CD4-positive, alpha-beta T cell (primary cell): Measurements from ENCODE around the gene RBM26. TPM values are rescaled to one million over a fixed set of nuclear protein-coding genes. Genes with fewer than 3 reads are reported as not detected.

ENCODE experiments used
- ATAC-seq: fragments of 200-7000 bp; cut with Tn5 transposase; one replicate; pipeline ENCODE4 v1.10.0; 2022; ENCODE audit warnings: mild to moderate bottlenecking; ENCODE audit not compliant: poor library complexity
- CTCF ChIA-PET: fragments of 350-600 bp; sonication (Branson Sonifier 250); formaldehyde crosslinking; loops from one replicate; lab custom pipeline; 2021; ENCODE audit warnings: antibody characterized with exemption, inconsistent platforms; lab: Charles Lee
- POLR2A ChIA-PET: fragments of 350-600 bp; sonication (Branson Sonifier 250); formaldehyde crosslinking; loops from one replicate; lab custom pipeline; 2021; ENCODE audit warnings: antibody characterized with exemption, inconsistent platforms; lab: Charles Lee
- DNase-seq, 14 experiments: peaks; one replicate each; pipeline ENCODE4 v3.0.0-alpha.2; 2013 to 2020; ENCODE audit warnings: mixed read lengths in 2 of 14
- H3K27ac ChIP-seq, 2 donors: one replicate each; pipeline versions ENCODE4 v1.5.1 to v1.7.0; 2013; ENCODE audit warnings: low read length in 2 of 2, low read depth in 1 of 2, mild to moderate bottlenecking in 1 of 2
- H3K27me3 ChIP-seq, 2 experiments: 1 replicate in 1 of 2; 2 replicates in 1 of 2; pipeline versions ENCODE4 v1.6.1 to v1.7.0; 2013; ENCODE audit warnings: low read length in 2 of 2, control low read depth in 1 of 2, mild to moderate bottlenecking in 1 of 2, moderate library complexity in 1 of 2; ENCODE audit not compliant: insufficient read depth in 2 of 2, control insufficient read depth in 1 of 2
- H3K36me3 ChIP-seq: one replicate; pipeline ENCODE4 v1.6.1; 2013; ENCODE audit warnings: low read length, control low read depth; ENCODE audit not compliant: insufficient read depth
- H3K4me1 ChIP-seq: one replicate; pipeline ENCODE4 v1.6.1; 2013; ENCODE audit warnings: low read length, control low read depth; ENCODE audit not compliant: insufficient read depth
- H3K4me3 ChIP-seq: one replicate; pipeline ENCODE4 v1.5.1; 2013; ENCODE audit warnings: mild to moderate bottlenecking, low read length, moderate library complexity
- H3K9me3 ChIP-seq, 2 experiments: 1 replicate in 1 of 2; 2 replicates in 1 of 2; pipeline versions ENCODE4 v1.6.1 to v1.7.0; 2013; ENCODE audit warnings: low read length in 2 of 2, mild to moderate bottlenecking in 2 of 2, control low read depth in 1 of 2, moderate library complexity in 1 of 2; ENCODE audit not compliant: control insufficient read depth in 1 of 2, insufficient read depth in 1 of 2
- H3K27ac Mint-ChIP-seq: one replicate; pipeline ENCODE4 v1.8.0; 2020; ENCODE audit warnings: mixed read lengths
- H3K27me3 Mint-ChIP-seq: one replicate; pipeline ENCODE4 v1.8.0; 2021; ENCODE audit warnings: mixed read lengths
- H3K36me3 Mint-ChIP-seq: one replicate; pipeline ENCODE4 v1.8.0; 2021; ENCODE audit warnings: low read depth, mixed read lengths
- H3K4me1 Mint-ChIP-seq: one replicate; pipeline ENCODE4 v1.8.0; 2021; ENCODE audit warnings: low read depth, mixed read lengths
- H3K4me3 Mint-ChIP-seq: one replicate; pipeline ENCODE4 v1.8.0; 2020; ENCODE audit warnings: mild to moderate bottlenecking, mixed read lengths
- H3K9me3 Mint-ChIP-seq: one replicate; pipeline ENCODE4 v1.8.0; 2020; ENCODE audit warnings: mixed read lengths
- intact Hi-C, 2 experiments: fragments of 100-400 bp; cut with DNase I in 1 of 2; cut with micrococcal nuclease in 1 of 2; formaldehyde crosslinking; loops; one replicate each; pipeline versions ENCODE4 v1.15.1 to v1.9.0; 2023 to 2025; cut with DNase I, micrococcal nuclease
- total RNA-seq, 174 experiments: library from RNA in 2 of 174; stranded (reverse) in 2 of 174; gene quantifications; one replicate each; pipeline ENCODE4 v1.2.3 and lab custom pipeline; 2021 to 2026
- TF ChIP-seq, protein P1 (sequence below): fragments of 200-600 bp; IDR thresholded peaks from one replicate; pipeline ENCODE4 v1.8.0; 2022; ENCODE audit warnings: antibody characterized with exemption, mild to moderate bottlenecking

The RBM26 gene
- total RNA-seq, 2 experiments from 2014 or later: 67.3 to 68.0 TPM

DNA sequence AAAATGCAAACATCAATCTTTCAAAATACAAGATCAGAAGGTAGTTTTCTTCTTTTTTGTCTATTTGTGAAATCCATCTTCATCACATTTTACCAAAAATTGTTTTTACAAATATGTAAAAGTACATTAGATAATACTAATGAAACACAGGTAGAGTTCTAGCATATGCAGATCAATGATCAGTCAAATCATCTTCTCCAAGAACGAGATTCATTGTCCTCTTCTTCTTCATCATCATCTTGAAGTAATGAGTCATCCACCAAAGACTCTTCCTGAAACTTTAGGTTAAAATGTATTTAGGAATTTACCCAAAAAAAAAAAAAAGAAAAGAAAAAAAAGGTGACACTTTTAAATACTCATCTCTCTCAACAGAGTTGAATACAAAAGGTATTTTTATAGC, 85.6 kb downstream of the RBM26 start:
- CTCF ChIA-PET: no interaction called here

DNA sequence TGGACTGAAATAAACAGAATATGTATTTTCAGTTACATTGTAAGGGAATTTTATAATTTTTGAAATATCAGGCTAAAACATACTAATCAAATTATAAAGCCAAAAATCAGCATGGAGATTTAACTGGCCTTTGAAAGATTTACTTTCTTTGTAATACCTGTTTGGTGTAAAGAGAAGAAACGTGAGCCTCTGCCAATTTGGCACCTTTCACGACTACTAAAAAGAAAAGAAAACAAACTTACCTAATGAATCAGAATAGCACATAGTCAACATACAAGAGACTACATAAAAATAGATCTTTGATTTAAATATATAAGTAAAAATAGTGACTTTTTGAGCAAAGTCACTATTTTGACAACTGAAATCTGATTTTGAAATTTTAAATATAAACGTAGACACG, 87.4 kb downstream of the RBM26 start:
- no peaks in the 10 kb centered on the region for H3K4me1 ChIP-seq
- H3K27ac Mint-ChIP-seq: no peak overlapping the region
- no peaks in the 10 kb centered on the region for H3K27me3 Mint-ChIP-seq
- intact Hi-C loops: no loop called here
- POLR2A ChIA-PET: no interaction called here
- CTCF ChIA-PET: no interaction called here
- H3K9me3 ChIP-seq: no peaks in the 10 kb centered on the region
- H3K4me1 Mint-ChIP-seq: no peaks in the 10 kb centered on the region
- no peak overlapping the region for H3K4me3 Mint-ChIP-seq
- no peak overlapping the region for H3K27ac ChIP-seq
- H3K4me3 ChIP-seq: no peak overlapping the region
- H3K27me3 ChIP-seq: no peaks in the 10 kb centered on the region
- ATAC-seq: no peak
- TF ChIP-seq, protein P1, sequence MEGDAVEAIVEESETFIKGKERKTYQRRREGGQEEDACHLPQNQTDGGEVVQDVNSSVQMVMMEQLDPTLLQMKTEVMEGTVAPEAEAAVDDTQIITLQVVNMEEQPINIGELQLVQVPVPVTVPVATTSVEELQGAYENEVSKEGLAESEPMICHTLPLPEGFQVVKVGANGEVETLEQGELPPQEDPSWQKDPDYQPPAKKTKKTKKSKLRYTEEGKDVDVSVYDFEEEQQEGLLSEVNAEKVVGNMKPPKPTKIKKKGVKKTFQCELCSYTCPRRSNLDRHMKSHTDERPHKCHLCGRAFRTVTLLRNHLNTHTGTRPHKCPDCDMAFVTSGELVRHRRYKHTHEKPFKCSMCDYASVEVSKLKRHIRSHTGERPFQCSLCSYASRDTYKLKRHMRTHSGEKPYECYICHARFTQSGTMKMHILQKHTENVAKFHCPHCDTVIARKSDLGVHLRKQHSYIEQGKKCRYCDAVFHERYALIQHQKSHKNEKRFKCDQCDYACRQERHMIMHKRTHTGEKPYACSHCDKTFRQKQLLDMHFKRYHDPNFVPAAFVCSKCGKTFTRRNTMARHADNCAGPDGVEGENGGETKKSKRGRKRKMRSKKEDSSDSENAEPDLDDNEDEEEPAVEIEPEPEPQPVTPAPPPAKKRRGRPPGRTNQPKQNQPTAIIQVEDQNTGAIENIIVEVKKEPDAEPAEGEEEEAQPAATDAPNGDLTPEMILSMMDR: no peak
- H3K36me3 Mint-ChIP-seq: peaks cover 63% of the 10 kb centered on the region
- H3K9me3 Mint-ChIP-seq: no peaks in the 10 kb centered on the region
- peaks cover 30% of the 10 kb centered on the region for H3K36me3 ChIP-seq
- no peak for DNase-seq

More for the DNA sequence above, 85.6 kb downstream of the RBM26 start:
- DNase-seq (no peak), ATAC-seq (no peak)
- H3K36me3 Mint-ChIP-seq: peaks cover 64% of the 10 kb centered on the region
- H3K4me1 Mint-ChIP-seq: no peaks in the 10 kb centered on the region
- no peaks in the 10 kb centered on the region for H3K9me3 Mint-ChIP-seq
- H3K27me3 Mint-ChIP-seq: no peaks in the 10 kb centered on the region
- no peaks in the 10 kb centered on the region for H3K4me1 ChIP-seq
- no peak overlapping the region for H3K4me3 ChIP-seq
- no peak overlapping the region for H3K27ac ChIP-seq
- peaks cover 36% of the 10 kb centered on the region for H3K36me3 ChIP-seq
- POLR2A ChIA-PET: interaction anchor here (0.6 kb wide), 1 partner anchor 25 kb away, joined by 3 read pairs; no protein-coding TSS in a partner anchor
- intact Hi-C loops: no loop called here
- no peak overlapping the region for H3K4me3 Mint-ChIP-seq
- TF ChIP-seq, protein P1: no peak
- H3K9me3 ChIP-seq: no peaks in the 10 kb centered on the region
- no peaks in the 10 kb centered on the region for H3K27me3 ChIP-seq
- no peak overlapping the region for H3K27ac Mint-ChIP-seq

DNA sequence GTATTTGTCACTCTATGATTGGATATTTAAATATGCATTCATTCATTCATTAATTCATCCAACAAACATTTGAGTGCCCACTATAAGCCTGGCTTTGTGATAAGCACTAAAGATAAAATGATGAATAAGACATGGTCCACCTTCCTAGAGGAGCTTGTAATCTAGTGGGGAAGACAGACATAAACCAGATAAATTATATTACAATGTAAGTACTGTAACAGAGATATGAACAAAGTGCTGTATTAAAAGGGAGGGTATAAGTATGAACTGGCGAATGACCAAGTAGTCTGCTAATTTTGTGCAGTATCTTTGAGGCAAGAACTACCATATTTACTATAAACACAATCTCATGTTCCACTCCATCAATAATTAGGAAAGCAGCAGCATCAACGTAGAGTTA, 88.2 kb downstream of the RBM26 start:
- ChIA-PET CTCF (no interaction called here), POLR2A (no interaction called here)
- Mint-ChIP-seq H3K4me1 (no peaks in the 10 kb centered on the region), H3K27ac (peak overlapping the region; percentile 0), H3K36me3 (peaks cover 65% of the 10 kb centered on the region), H3K9me3 (no peaks in the 10 kb centered on the region), H3K4me3 (no peak overlapping the region), H3K27me3 (no peaks in the 10 kb centered on the region)
- H3K9me3 ChIP-seq: no peaks in the 10 kb centered on the region
- no peaks in the 10 kb centered on the region for H3K27me3 ChIP-seq
- TF ChIP-seq, protein P1: no peak
- DNase-seq: no peak
- no peak overlapping the region for H3K27ac ChIP-seq
- H3K36me3 ChIP-seq: peaks cover 30% of the 10 kb centered on the region
- no peaks in the 10 kb centered on the region for H3K4me1 ChIP-seq
- no peak overlapping the region for H3K4me3 ChIP-seq
- no peak for ATAC-seq
- intact Hi-C loops: no loop called here
